ENCODE results near the gene SLC7A4. TPM values are rescaled to one million over a fixed set of nuclear protein-coding genes. Genes with fewer than 3 reads are reported as not detected.

SLC7A4 gene
- total RNA-seq, 4 donors from 2014 or later, result 0.64 to 4.1 TPM; not detected in 2

GRCh38 chr22:21028277-21029251, 3.8 kb downstream of the SLC7A4 start:
- TF ChIP-seq EP300 (IDR thresholded peaks at IDR 0.05; ENCODE audit: low read depth), result no peak
- TF ChIP-seq POLR2A (IDR thresholded peaks at IDR 0.05), result no peak
- TF ChIP-seq CTCF (IDR thresholded peaks at IDR 0.05), result no peak
- TF ChIP-seq POLR2AphosphoS5 (IDR thresholded peaks at IDR 0.05), result no peak
- peaks cover 25% of the 10 kb centered on the region for H3K27me3 ChIP-seq
- no peaks in the 10 kb centered on the region for H3K9me3 ChIP-seq
- no peak overlapping the region for H3K27ac ChIP-seq
- H3K4me3 ChIP-seq, result no peak overlapping the region
- no peaks in the 10 kb centered on the region for H3K36me3 ChIP-seq
- intact Hi-C loops (cut with DNase I; ENCODE audit: low total_unique reads) (loop anchor here (10.0 kb wide), 1 partner anchor 46 kb away; no protein-coding TSS in a partner anchor), in situ Hi-C loops (cut with MboI; ENCODE audit: low pct_ligation_motif_present in 1 of 4, low pct_unique_long_range_greater_than_20kb in 1 of 4, low sequenced_read_pairs in 3 of 4) (no loop called here)
- peaks cover 7 to 9% (median 7%) of the 10 kb centered on the region in 4 donors for H3K4me1 ChIP-seq
- WGBS, 2 donors (ENCODE audit: low coverage in 1 of 2), result 87% methylated on average over 13 of the region's 13 CpGs; no CpG with 5 or more reads in 1 of the 2 donors
- no peak for DNase-seq

- in situ Hi-C loops (cut with MboI; ENCODE audit: low pct_ligation_motif_present in 1 of 4, low pct_unique_long_range_greater_than_20kb in 1 of 4, low sequenced_read_pairs in 3 of 4) (no loop called here), intact Hi-C loops (cut with DNase I; ENCODE audit: low total_unique reads) (loop anchor here (10.0 kb wide), 1 partner anchor 48 kb away; no protein-coding TSS in a partner anchor)
- H3K27ac ChIP-seq, result no peak overlapping the region
- whole genome bisulfite sequencing, 2 donors (ENCODE audit: low coverage in 1 of 2), result 75% methylated on average over 13 of the region's 14 CpGs; no CpG with 5 or more reads in 1 of the 2 donors
- DNase-seq, result no peak
- no peak overlapping the region for H3K4me3 ChIP-seq
- H3K9me3 ChIP-seq, result no peaks in the 10 kb centered on the region
- H3K36me3 ChIP-seq, result no peaks in the 10 kb centered on the region
- peaks cover 14% of the 10 kb centered on the region for H3K27me3 ChIP-seq
- TF ChIP-seq POLR2AphosphoS5 (IDR thresholded peaks at IDR 0.05) (no peak), POLR2A (IDR thresholded peaks at IDR 0.05) (no peak)
- peaks cover 2 to 4% (median 3%) of the 10 kb centered on the region in 4 donors for H3K4me1 ChIP-seq
These were observed 5.3 kb downstream of the SLC7A4 start for GRCh38 chr22:21026783-21027692.

GRCh38 chr22:21025763-21026755, 6.3 kb downstream of the SLC7A4 start:
- Histone ChIP-seq H3K4me3 (no peak overlapping the region), H3K9me3 (no peaks in the 10 kb centered on the region), H3K4me1 (no peaks in the 10 kb centered on the region), H3K36me3 (no peaks in the 10 kb centered on the region), H3K27me3 (peaks cover 5% of the 10 kb centered on the region), H3K27ac (no peak overlapping the region)
- TF ChIP-seq EP300 (IDR thresholded peaks at IDR 0.05; ENCODE audit: low read depth), result no peak
- TF ChIP-seq CTCF (IDR thresholded peaks at IDR 0.05), result no peak
- no peak for TF ChIP-seq POLR2AphosphoS5 (IDR thresholded peaks at IDR 0.05)
- TF ChIP-seq POLR2A (IDR thresholded peaks at IDR 0.05), result no peak
- in situ Hi-C loops (cut with MboI; ENCODE audit: low pct_ligation_motif_present in 1 of 4, low pct_unique_long_range_greater_than_20kb in 1 of 4, low sequenced_read_pairs in 3 of 4), result no loop called here
- WGBS, 2 donors (ENCODE audit: low coverage in 1 of 2), result 87% methylated on average over 24 of the region's 27 CpGs; no CpG with 5 or more reads in 1 of the 2 donors
- intact Hi-C loops (cut with DNase I; ENCODE audit: low total_unique reads), result loop anchor here (10.0 kb wide), 1 partner anchor 49 kb away; no protein-coding TSS in a partner anchor
- DNase-seq, result no peak

GRCh38 chr22:21025266-21025665, 7.1 kb downstream of the SLC7A4 start:
- Histone ChIP-seq H3K27me3 (no peaks in the 10 kb centered on the region), H3K9me3 (no peaks in the 10 kb centered on the region), H3K27ac (no peak overlapping the region), H3K4me1 (no peaks in the 10 kb centered on the region), H3K36me3 (no peaks in the 10 kb centered on the region), H3K4me3 (no peak overlapping the region)
- TF ChIP-seq CTCF (IDR thresholded peaks at IDR 0.05) (no peak), POLR2A (IDR thresholded peaks at IDR 0.05) (no peak), POLR2AphosphoS5 (IDR thresholded peaks at IDR 0.05) (no peak), EP300 (IDR thresholded peaks at IDR 0.05; ENCODE audit: low read depth) (no peak)
- no peak for DNase-seq
- in situ Hi-C loops (cut with MboI; ENCODE audit: low pct_ligation_motif_present in 1 of 4, low pct_unique_long_range_greater_than_20kb in 1 of 4, low sequenced_read_pairs in 3 of 4) (no loop called here), intact Hi-C loops (cut with DNase I; ENCODE audit: low total_unique reads) (loop anchor here (10.0 kb wide), 1 partner anchor 50 kb away; no protein-coding TSS in a partner anchor)
- WGBS, 2 donors (ENCODE audit: low coverage in 1 of 2), result 69% methylated on average over 8 of the region's 8 CpGs; no CpG with 5 or more reads in 1 of the 2 donors

Data from transverse colon (tissue), 4 donors.